Coronary artery (tissue), 2 donors: ENCODE results near the gene GNAO1.

Experiments
- DNase-seq: peaks from one replicate; pipeline ENCODE4 v3.0.0-alpha.2; 2017; ENCODE audit warnings: low spot score
- H3K27ac ChIP-seq, 2 donors: fragments of 200-600 bp; sonication (generic); one replicate each; pipeline ENCODE4 v1.5.1; 2016 to 2019
- H3K4me3 ChIP-seq: fragments of 200-600 bp; sonication (generic); 2 replicates; pipeline ENCODE4 v1.5.1; 2016; ENCODE audit warnings: mild to moderate bottlenecking, moderate library complexity
- CTCF ChIP-seq: fragments of 200-600 bp; sonication (generic); IDR thresholded peaks from one replicate; pipeline ENCODE4 v1.5.1; 2019; ENCODE audit warnings: antibody characterized with exemption

The GNAO1 gene

GRCh38 chr16:56405977-56406672 is 214.8 kb downstream of the GNAO1 start:
- TF ChIP-seq CTCF: no peak
- Histone ChIP-seq H3K27ac (no peak overlapping the region), H3K4me3 (no peak overlapping the region)
- DNase-seq: no peak
